A204.1 (cell line): Measurements from ENCODE around the gene LARP1.
"Not testable (repeated sequence)": the region's sequence is repeated elsewhere in the genome, so short reads cannot be mapped to it uniquely, and the experiment has no call there.

Experiments
- FAIRE-seq: peaks from 2 replicates; lab custom pipeline; 2012; peaks lifted over from hg19 to GRCh38; lab: Jason Lieb, UNC

LARP1 gene

GRCh38 chr5:154794525-154795234 lies 39.5 kb downstream of the LARP1 start:
- no peak for FAIRE-seq

DNA sequence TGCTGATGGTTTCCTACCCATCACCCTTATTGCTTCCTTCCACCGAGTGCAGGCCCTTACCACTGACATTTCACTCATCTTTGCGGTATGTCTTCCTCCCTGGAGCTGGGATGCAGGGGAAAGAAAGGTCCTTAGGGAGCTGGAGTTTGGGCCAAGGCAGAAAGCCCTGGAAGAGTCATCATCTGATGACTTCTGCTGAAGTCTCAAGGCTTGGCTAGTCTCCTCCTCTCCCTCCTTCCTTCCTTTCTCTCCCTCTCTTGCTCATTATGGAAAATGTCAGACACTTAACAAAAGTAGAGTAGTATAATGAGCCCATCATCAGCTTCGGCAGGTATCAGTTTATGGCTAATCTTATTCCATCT lies 40.0 kb downstream of the LARP1 start:
- no peak for FAIRE-seq

DNA sequence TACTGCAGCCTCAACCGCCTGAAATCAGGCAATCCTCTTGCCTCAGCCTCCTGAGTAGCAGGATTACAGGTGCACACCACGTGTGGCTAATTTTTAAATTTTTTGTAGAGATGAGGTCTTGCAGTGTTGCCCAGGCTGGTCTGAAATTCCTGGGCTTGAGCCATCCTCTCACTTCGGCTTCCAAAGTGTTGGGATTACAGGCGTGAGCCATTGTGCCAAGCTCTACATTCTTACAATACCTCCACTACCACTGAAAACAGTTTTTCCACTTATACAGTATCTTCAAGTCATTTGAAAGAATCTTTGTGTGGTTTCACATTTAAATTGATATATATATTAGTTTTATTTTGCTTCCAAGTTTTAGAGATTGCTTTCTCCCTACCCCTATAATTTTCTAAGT lies 42.6 kb downstream of the LARP1 start:
- FAIRE-seq = no peak

- no peak for FAIRE-seq
Measured at GRCh38 chr5:154800582-154800981, 45.4 kb downstream of the LARP1 start.

- FAIRE-seq = no peak
Measured at GRCh38 chr5:154801083-154801482, 45.9 kb downstream of the LARP1 start.

GRCh38 chr5:154802050-154802449 lies 46.9 kb downstream of the LARP1 start:
- no peak for FAIRE-seq

GRCh38 chr5:154806176-154806575 lies 51.0 kb downstream of the LARP1 start:
- no peak for FAIRE-seq

DNA sequence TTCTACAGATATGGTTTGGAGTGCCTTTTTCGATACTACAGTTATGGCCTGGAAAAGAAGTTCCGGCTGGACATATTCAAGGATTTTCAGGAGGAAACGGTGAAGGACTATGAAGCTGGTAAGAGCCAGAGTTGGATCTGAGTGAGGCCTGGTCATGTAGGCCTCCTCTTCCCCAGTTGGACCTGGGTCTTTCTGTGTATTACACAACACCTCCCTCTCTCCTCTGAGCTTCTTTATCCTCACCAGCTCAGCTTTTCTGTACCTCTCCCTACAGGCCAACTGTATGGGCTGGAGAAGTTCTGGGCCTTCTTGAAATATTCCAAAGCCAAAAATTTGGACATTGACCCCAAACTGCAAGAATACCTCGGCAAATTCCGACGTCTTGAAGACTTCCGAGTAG lies 56.1 kb downstream of the LARP1 start:
- no peak for FAIRE-seq

DNA sequence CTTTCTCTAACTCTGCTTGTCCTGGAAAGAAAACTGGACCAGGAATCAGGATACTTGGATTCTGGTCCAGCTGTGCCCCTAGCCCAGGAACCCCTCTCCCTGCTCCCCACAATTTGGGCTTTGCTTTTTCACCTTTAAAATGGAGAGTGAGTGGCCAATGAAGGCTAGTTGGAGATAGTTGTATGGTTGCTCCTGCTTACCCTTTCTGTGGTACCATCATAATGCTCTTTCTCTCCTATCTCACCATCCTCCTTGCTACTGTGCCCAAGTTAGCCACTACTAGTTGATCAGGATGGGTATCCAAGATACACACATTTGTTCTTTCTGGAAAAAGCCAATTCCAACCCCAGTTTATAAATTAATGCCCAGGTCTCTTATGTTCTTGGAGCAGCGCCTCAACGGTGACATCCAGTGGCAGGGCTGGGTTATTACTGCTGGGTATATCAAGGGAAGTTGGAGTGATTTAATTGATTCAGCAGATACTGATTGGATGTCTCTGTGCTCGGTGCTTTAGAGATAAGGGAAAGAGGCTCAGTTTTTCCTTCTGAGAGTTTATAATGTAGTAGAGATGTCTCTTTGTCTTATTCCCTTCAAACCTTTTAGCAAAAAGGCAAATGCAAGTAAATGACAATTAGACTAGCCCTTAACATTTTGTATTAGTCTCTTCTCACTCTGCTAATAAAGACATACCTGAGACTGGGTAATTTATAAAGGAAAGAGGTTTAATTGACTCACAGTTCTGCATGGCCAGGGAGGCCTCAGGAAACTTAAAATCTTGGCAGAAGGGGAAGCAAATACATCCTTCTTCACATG lies 56.7 kb downstream of the LARP1 start:
- no peak for FAIRE-seq

DNA sequence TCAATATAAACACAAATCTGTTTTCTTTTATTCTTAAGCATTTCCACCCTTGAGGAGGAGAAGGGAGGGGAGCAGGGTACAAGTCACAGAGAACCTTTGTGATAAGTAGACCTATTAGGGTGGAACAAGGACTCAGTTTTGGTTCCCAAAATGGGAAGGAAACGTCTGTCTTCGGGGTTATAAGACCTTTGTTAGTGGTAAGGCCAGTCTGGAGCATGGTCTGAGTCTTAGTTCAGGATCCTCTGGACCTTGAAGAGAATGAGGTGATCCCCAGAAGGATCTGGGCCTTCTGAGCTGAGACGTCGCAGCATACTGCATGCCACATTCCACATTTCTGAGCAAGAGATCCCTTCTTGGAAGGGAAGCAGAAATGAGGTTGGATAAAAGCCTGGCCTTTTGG lies 58.0 kb downstream of the LARP1 start:
- FAIRE-seq = no peak

DNA sequence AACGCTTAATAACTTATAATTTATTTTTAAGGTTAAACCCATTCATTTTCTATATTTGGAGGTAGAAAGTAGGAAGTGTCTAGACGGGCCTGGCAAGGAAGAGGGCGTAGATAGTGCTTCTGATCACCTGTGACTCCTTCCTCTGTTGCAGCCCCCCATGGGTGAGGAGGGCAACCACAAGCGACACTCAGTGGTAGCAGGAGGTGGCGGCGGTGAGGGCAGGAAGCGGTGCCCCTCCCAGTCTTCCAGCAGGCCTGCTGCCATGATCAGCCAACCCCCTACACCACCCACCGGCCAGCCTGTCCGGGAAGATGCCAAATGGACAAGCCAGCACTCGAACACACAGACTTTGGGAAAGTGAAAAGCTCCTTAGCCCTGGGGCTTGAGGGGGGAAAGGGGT lies 58.6 kb downstream of the LARP1 start:
- FAIRE-seq = no peak

DNA sequence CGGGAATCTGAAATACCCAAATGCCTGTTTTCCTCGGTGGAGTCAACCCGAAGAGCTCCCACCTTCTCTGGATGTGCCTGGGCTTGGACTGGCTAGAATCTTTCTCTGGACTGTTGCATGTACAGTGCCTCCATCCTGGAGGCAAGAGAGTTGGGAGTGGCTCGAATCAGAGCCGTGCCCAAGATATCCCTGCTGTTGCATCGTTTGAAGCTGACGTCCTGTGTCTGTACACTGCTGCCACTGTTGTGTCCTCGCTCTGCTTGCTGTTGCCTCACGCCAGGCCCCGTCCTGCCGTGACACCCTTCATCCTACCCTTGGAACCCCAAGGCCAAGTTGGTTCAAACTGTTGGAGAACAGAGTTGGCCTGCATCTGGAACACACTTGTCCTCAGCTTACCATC lies 59.8 kb downstream of the LARP1 start:
- no peak for FAIRE-seq

GRCh38 chr5:154815684-154816247 lies 60.6 kb downstream of the LARP1 start:
- no peak for FAIRE-seq

DNA sequence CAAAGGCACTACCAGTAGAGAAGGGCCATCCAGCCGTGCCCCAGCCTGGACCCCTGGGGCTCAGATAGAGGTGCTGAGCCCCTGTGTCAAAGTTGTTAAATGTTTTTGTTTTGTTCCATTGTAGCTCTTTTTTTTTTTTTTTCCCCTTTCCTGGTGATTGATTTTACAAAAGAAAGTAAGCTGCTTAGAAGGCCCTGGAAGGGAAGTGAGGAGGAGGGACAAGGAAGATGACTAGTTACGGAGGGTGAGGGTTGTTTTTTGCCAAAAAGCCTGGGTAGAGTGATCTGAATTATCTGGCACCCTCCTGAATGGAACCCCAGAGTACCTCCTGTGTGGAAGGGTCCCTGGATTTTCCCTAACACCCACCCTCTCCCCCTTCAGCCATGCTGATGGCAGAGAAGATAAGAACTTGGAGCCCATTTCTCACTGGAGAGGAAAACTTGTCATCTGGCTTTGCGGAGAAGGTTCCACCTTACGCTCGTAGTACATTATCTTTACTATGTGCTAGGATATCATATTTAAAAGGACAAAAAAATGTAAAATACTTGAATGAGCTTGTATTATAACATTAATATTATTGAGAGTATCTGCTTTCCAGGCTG lies 61.8 kb downstream of the LARP1 start:
- no peak for FAIRE-seq

DNA sequence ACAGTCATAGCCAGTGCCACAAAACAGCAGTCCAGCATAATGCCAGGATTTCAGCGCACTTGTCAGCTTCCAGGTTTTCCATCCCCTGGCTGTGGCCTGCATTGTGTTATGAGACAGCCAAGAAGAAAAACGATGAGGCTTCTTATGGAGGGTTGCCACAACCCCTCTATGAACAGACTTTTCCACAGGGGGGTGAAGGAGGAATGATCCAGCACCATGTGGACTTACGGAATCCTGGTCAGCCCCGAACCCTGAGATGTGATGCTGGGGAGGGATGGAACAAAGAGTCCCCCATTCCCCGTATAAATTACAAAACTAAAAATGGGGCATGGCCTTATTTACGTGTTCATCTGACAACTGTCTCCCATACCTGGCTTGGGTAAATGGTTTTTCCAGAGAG lies 62.6 kb downstream of the LARP1 start:
- FAIRE-seq = no peak

DNA sequence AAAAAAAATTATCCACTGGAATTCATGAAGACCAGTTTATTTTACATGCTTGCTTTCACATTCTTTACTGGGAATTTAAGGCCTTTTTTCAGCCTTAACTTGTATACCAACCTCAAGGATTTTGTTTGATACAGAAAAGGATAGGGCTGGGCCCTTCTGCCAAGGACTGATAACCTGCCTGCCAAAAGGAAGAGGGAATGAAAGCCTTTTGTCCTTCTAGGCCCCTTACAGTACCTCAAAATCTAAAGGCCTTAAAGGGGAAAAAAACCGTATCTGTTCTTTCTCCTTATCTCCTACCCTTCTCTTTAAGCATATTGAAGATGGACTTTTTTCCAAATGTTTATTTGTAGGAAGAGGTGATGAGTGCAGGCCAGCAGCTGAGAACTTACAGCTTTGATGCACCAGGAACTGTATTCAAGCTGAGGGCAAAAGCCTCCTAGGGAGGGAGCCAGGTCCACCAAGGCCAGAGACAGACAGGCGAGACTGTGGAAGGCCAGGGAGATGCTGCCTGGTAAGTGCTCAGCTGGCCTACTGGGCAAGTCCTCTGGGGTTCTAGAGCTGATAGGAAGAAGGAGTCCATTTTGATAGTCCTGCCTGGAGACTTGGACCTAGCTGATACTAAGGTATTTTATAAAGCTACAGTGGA lies 63.4 kb downstream of the LARP1 start:
- FAIRE-seq = no peak

DNA sequence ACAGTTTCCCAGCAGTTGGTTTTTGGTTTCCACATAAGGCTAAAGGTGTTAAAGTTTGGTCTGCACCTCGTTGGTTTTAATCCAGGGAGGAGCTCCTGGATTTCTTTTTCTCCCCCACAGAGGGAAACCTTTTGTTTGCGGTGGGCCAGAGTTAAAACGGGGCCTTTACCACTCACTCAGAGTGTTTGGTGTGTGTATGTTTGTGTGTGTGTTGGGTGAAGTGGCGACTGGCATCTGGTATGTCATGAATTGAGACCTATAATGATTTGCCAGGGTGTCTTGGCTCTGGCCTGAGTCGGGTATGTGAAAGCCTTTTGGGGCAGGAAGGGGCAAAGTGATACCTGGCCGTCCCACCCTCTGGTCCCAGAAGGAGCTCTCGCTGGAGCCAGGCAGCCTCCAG lies 64.4 kb downstream of the LARP1 start:
- no peak for FAIRE-seq

DNA sequence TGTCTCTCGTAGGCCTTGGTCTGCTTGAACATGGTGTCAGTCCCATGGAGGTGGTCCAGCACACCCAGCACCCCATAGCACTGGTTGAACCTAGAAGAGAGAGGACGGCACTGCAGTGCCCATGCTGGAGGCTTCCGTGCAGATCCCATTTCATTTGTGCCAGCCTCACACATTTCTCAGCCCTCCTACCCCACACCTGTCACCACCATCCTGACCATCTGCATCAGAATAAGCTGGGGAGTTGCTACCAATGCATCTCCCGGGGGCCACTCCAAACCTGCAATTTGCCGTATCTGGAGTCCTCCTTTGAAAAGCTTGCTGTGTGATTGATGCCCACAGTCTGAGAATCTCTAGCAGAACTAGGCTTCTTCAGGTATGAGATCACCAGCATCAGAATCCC lies 65.2 kb downstream of the LARP1 start:
- no peak for FAIRE-seq

DNA sequence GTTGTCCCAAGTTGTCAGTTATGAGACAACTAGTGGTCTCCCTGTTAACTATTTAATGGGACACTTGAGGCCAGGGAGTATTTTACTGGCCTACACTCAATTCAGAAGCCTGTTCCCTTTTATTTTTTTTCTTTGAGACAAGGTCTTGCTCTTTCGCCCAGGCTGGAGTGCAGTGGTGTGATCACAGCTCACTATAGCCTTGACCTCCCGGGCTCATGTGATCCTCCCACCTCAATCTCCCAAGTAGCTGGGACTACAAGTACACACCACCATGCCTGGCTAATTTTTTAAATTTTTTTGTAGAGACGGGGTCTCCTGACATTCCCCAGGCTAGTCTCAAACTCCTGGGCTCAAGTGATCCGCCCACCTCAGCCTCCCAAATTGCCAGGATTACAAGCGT lies 67.7 kb downstream of the LARP1 start:
- not testable (repeated sequence) for FAIRE-seq

- FAIRE-seq = no peak
Measured at GRCh38 chr5:154823605-154824004, 68.4 kb downstream of the LARP1 start.

DNA sequence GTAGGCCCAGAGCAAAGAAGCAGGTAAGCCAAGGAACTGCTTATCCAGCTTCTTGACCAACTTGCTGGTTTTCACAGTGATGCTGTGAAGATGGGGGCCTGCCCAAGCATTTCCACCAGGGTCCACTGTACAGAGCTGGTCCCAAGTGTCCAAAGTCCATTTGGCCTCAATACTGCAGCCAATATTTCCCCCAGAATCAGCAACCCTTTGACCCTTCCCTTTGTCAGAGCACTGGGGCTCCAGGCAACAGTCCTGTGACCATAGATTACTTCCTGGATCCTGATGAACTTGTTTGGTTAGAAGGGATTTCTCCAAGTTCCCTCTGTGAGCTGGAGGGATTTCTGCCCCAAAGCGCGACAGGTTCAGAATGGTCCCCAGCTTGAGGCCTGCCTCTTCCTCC lies 68.9 kb downstream of the LARP1 start:
- no peak for FAIRE-seq

GRCh38 chr5:154829181-154829588 lies 74.0 kb downstream of the LARP1 start:
- no peak for FAIRE-seq
